ENCODE measurements around the gene TH.

TH gene

GRCh38 chr11:2205981-2206690, 34.5 kb upstream of the TH start:
- Histone ChIP-seq H2AFZ (no peak overlapping the region), H3K36me3 (ENCODE audit: control insufficient read depth, insufficient read depth, low read length) (no peaks in the 10 kb centered on the region), H3K79me2 (no peaks in the 10 kb centered on the region), H3K9me3 (ENCODE audit: control insufficient read depth, low read length) (no peaks in the 10 kb centered on the region), H3K4me3 (ENCODE audit: low read depth, low read length) (no peak overlapping the region), H3K9ac (no peak overlapping the region), H3K27me3 (ENCODE audit: control insufficient read depth, insufficient read depth, low read length) (no peaks in the 10 kb centered on the region), H3K4me1 (no peaks in the 10 kb centered on the region), H3K27ac (no peak overlapping the region), H3K4me2 (ENCODE audit: low read length) (no peak overlapping the region)
- no peak for TF ChIP-seq CTCF (IDR thresholded peaks at IDR 0.05)

GRCh38 chr11:2205214-2205720, 33.7 kb upstream of the TH start:
- H3K4me2 ChIP-seq (ENCODE audit: low read length) = no peak overlapping the region
- no peak overlapping the region for H3K4me3 ChIP-seq (ENCODE audit: low read depth, low read length)
- no peaks in the 10 kb centered on the region for H3K27me3 ChIP-seq (ENCODE audit: control insufficient read depth, insufficient read depth, low read length)
- H3K79me2 ChIP-seq = no peaks in the 10 kb centered on the region
- no peak overlapping the region for H2AFZ ChIP-seq
- H3K9ac ChIP-seq = no peak overlapping the region
- no peaks in the 10 kb centered on the region for H3K36me3 ChIP-seq (ENCODE audit: control insufficient read depth, insufficient read depth, low read length)
- H3K9me3 ChIP-seq (ENCODE audit: control insufficient read depth, low read length) = no peaks in the 10 kb centered on the region
- no peak overlapping the region for H3K27ac ChIP-seq
- no peak for TF ChIP-seq CTCF (IDR thresholded peaks at IDR 0.05)
- H3K4me1 ChIP-seq = no peaks in the 10 kb centered on the region

- Histone ChIP-seq H3K4me2 (ENCODE audit: low read length) (no peak overlapping the region), H3K9ac (no peak overlapping the region), H3K27me3 (ENCODE audit: control insufficient read depth, insufficient read depth, low read length) (no peaks in the 10 kb centered on the region), H3K36me3 (ENCODE audit: control insufficient read depth, insufficient read depth, low read length) (no peaks in the 10 kb centered on the region), H2AFZ (no peak overlapping the region), H3K79me2 (no peaks in the 10 kb centered on the region), H3K4me3 (ENCODE audit: low read depth, low read length) (no peak overlapping the region), H3K27ac (no peak overlapping the region), H3K9me3 (ENCODE audit: control insufficient read depth, low read length) (no peaks in the 10 kb centered on the region), H3K4me1 (no peaks in the 10 kb centered on the region)
- no peak for TF ChIP-seq CTCF (IDR thresholded peaks at IDR 0.05)
Observed at GRCh38 chr11:2204361-2205213, 33.0 kb upstream of the TH start.

- H3K4me2 ChIP-seq (ENCODE audit: low read length) = no peak overlapping the region
- no peak overlapping the region for H3K4me3 ChIP-seq (ENCODE audit: low read depth, low read length)
- H2AFZ ChIP-seq = no peak overlapping the region
- no peaks in the 10 kb centered on the region for H3K4me1 ChIP-seq
- H3K27ac ChIP-seq = no peak overlapping the region
- H3K36me3 ChIP-seq (ENCODE audit: control insufficient read depth, insufficient read depth, low read length) = no peaks in the 10 kb centered on the region
- H3K9me3 ChIP-seq (ENCODE audit: control insufficient read depth, low read length) = no peaks in the 10 kb centered on the region
- TF ChIP-seq CTCF (IDR thresholded peaks at IDR 0.05) = no peak
- no peaks in the 10 kb centered on the region for H3K79me2 ChIP-seq
- no peaks in the 10 kb centered on the region for H3K27me3 ChIP-seq (ENCODE audit: control insufficient read depth, insufficient read depth, low read length)
- no peak overlapping the region for H3K9ac ChIP-seq
Observed at GRCh38 chr11:2203440-2204259, 32.0 kb upstream of the TH start.
